Measurements from ENCODE around the gene RAB11FIP3.
"Not testable (repeated sequence)": the region's sequence is repeated elsewhere in the genome, so short reads cannot be mapped to it uniquely, and the experiment has no call there.

Gene RAB11FIP3

GRCh38 chr16:383326-384051 is 42.0 kb upstream of the RAB11FIP3 start:
- no peak for TF ChIP-seq CTCF (IDR thresholded peaks at IDR 0.05)
- DNase-seq (ENCODE audit: low spot score) = no peak
- peak overlapping the region; percentile 84 for H3K4me3 ChIP-seq
- no peak overlapping the region for H3K27ac ChIP-seq

- Histone ChIP-seq H3K27ac (no peak overlapping the region), H3K4me3 (no peak overlapping the region)
- no peak for DNase-seq (ENCODE audit: low spot score)
- no peak for TF ChIP-seq CTCF (IDR thresholded peaks at IDR 0.05)
These were observed 38.8 kb upstream of the RAB11FIP3 start for GRCh38 chr16:386641-387156.

DNA sequence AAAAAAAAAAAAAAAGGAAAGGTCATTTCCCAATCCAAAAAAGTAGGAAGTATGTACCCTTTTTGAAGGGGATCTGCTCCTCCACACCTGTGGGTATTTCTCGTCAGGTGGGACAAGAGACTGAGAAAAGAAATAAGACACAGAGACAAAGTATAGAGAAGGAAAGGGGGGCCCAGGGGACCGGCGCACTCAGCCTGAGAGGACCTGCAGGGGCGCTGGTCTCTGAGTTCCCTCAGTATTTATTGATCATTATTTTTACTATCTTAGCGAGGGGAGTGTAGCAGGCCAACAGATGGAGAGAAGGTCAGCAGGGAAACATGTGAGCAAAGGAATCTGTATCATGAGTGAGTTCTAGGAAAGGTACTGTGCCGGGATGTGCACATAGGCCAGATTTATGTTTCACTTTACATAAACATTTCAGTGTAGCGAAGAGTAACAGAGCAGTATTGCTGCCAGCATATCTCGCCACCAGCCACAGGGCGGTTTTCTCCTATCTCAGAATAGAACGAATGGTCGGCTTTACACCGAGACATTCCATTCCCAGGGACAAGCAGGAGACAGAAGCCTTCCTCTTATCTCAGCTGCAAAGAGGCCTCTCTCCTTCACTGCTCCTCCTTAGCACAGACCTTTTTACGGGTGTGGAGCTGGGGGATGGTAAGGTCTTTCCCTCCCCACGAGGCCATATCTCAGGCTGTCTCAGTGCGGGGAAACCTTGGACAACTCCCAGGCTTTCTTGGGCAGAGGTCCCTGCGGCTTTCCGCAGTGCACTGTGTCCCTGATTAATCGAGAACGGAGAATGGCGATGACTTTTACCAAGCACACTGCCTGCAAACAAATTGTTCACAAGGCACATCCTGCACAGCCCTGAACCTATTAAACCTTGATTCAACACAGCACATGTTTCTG is 37.4 kb upstream of the RAB11FIP3 start:
- peak overlapping the region; percentile 52 for H3K4me3 ChIP-seq
- not testable (repeated sequence) for DNase-seq (ENCODE audit: low spot score)
- H3K27ac ChIP-seq = peak overlapping the region; percentile 14 to 49

- H3K4me3 ChIP-seq = no peak overlapping the region
- no peak for DNase-seq (ENCODE audit: low spot score)
- no peak overlapping the region for H3K27ac ChIP-seq
- no peak for TF ChIP-seq CTCF (IDR thresholded peaks at IDR 0.05)
These were observed 36.1 kb upstream of the RAB11FIP3 start for GRCh38 chr16:389352-389751.

- TF ChIP-seq CTCF (IDR thresholded peaks at IDR 0.05) = peak; percentile 55
- H3K4me3 ChIP-seq = no peak overlapping the region
- H3K27ac ChIP-seq = no peak overlapping the region
- DNase-seq (ENCODE audit: low spot score) = peak; percentile 78
These were observed 33.5 kb upstream of the RAB11FIP3 start for GRCh38 chr16:391885-392335.

DNA sequence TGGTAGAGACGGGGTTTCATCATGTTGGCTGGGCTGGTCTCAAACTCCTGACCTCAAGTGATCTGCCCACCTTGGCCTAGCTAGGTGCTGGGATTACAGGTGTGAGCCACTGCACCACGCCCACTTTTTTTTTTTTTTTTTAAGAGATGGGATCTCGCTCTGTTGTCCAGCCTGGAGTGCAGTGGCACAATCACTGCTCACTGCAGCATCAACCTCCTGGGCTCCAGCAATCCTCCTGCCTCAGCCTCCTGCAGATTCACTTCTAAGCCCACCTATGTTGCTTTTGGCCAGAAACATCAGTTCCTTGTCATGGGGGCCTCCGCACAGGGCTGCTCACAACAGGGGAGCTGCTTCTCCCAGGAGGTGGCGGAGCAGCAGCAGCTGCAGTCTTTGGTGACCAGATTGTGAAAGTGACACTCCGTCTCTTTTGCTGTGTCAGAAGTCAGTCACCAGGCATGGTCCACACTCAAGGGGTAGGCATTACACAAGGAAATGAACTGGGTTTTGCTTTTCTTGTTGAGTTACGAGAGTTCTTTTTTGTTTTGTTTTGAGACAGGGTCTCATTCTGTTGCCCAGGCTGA is 32.9 kb upstream of the RAB11FIP3 start:
- TF ChIP-seq CTCF (IDR thresholded peaks at IDR 0.05) = no peak
- H3K4me3 ChIP-seq = no peak overlapping the region
- DNase-seq (ENCODE audit: low spot score) = no peak
- H3K27ac ChIP-seq = no peak overlapping the region

DNA sequence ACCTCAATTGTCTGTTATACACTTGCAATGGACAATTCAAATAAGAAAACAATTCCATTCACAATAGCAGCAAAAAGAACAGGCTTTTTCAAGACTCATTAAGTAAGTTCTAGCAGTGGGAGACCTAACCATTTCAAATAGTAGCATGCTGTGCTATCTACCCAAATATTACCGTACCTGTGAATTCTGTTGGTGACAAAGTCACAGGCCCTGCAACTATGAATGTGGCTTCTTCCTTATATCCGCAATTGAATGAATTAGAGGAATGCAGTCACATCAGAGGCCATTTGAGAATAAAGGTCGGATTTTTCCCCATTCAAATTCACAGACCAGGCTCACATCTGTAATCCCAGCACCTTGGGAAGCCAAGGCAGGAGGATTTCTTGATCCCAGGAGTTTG is 29.2 kb upstream of the RAB11FIP3 start:
- no peak for DNase-seq (ENCODE audit: low spot score)
- TF ChIP-seq CTCF (IDR thresholded peaks at IDR 0.05) = no peak
- peak overlapping the region; percentile 65 to 92 for H3K27ac ChIP-seq
- peak overlapping the region; percentile 82 for H3K4me3 ChIP-seq

Measured in coronary artery (tissue), 2 donors.